IPS-NIHi11 (cell line): ENCODE results near the gene GBF1.
A peak's percentile ranks its signal among the peaks of the same experiment; 100 is the strongest.
"Not testable (repeated sequence)": the region's sequence is repeated elsewhere in the genome, so short reads cannot be mapped to it uniquely, and the experiment has no call there.

Experiments
- DNase-seq: peaks from one replicate; pipeline ENCODE4 v3.0.0; 2012; ENCODE audit warnings: mixed read lengths, low spot score

Gene GBF1

GRCh38 chr10:102245082-102245931, at the start of gene GBF1:
Gene GBF1, plus strand, starts transcription at chr10:102245532. Its CDS starts 13,407 bp downstream, at chr10:102258939.
- DNase-seq: peak; percentile 97

- DNase-seq: no peak
Observed at GRCh38 chr10:102196893-102197292, 48.4 kb upstream of the GBF1 start.

GRCh38 chr10:102198027-102198426, 47.3 kb upstream of the GBF1 start:
- no peak for DNase-seq

GRCh38 chr10:102200751-102201640, 44.3 kb upstream of the GBF1 start:
- no peak for DNase-seq

- no peak for DNase-seq
Observed at GRCh38 chr10:102202386-102202785, 42.9 kb upstream of the GBF1 start.

GRCh38 chr10:102208311-102209035, 36.9 kb upstream of the GBF1 start:
- DNase-seq: no peak

GRCh38 chr10:102211615-102212299, 33.6 kb upstream of the GBF1 start:
- no peak for DNase-seq

- not testable (repeated sequence) for DNase-seq
Observed at GRCh38 chr10:102213599-102213998, 31.7 kb upstream of the GBF1 start.

GRCh38 chr10:102219370-102219769, 26.0 kb upstream of the GBF1 start:
- no peak for DNase-seq

GRCh38 chr10:102220612-102221011, 24.7 kb upstream of the GBF1 start:
- DNase-seq: no peak

GRCh38 chr10:102222797-102223196, 22.5 kb upstream of the GBF1 start:
- DNase-seq: no peak

GRCh38 chr10:102225646-102226541, 19.4 kb upstream of the GBF1 start, which contains the start of gene ELOVL3:
Gene ELOVL3, plus strand, starts transcription at chr10:102226299. Its CDS starts 250 bp downstream, at chr10:102226549.
- peak; percentile 100 for DNase-seq

- no peak for DNase-seq
Observed at GRCh38 chr10:102226542-102226870, 18.8 kb upstream of the GBF1 start.

- DNase-seq: no peak
Observed at GRCh38 chr10:102227050-102227449, 18.3 kb upstream of the GBF1 start.

- peak; percentile 80 for DNase-seq
Observed at GRCh38 chr10:102229810-102230263, 15.5 kb upstream of the GBF1 start.

- peak; percentile 84 for DNase-seq
Observed at GRCh38 chr10:102230264-102230860, 15.0 kb upstream of the GBF1 start.

GRCh38 chr10:102230861-102231356, 14.4 kb upstream of the GBF1 start:
- peak; percentile 73 for DNase-seq

- peak; percentile 87 for DNase-seq
Observed at GRCh38 chr10:102231357-102232318, 13.7 kb upstream of the GBF1 start.

- no peak for DNase-seq
Observed at GRCh38 chr10:102233997-102234396, 11.3 kb upstream of the GBF1 start.
